GM18870 (cell line): ENCODE data around the gene TBC1D32.
"Not testable (repeated sequence)": the region's sequence is repeated elsewhere in the genome, so short reads cannot be mapped to it uniquely, and the experiment has no call there.

Experiments used
- ATAC-seq: cut with Tn5 transposase; IDR thresholded peaks from one replicate; pipeline ENCODE4 v1.9.1; 2021; ENCODE audit warnings: moderate library complexity; ENCODE audit not compliant: unreplicated experiment

Gene TBC1D32

DNA sequence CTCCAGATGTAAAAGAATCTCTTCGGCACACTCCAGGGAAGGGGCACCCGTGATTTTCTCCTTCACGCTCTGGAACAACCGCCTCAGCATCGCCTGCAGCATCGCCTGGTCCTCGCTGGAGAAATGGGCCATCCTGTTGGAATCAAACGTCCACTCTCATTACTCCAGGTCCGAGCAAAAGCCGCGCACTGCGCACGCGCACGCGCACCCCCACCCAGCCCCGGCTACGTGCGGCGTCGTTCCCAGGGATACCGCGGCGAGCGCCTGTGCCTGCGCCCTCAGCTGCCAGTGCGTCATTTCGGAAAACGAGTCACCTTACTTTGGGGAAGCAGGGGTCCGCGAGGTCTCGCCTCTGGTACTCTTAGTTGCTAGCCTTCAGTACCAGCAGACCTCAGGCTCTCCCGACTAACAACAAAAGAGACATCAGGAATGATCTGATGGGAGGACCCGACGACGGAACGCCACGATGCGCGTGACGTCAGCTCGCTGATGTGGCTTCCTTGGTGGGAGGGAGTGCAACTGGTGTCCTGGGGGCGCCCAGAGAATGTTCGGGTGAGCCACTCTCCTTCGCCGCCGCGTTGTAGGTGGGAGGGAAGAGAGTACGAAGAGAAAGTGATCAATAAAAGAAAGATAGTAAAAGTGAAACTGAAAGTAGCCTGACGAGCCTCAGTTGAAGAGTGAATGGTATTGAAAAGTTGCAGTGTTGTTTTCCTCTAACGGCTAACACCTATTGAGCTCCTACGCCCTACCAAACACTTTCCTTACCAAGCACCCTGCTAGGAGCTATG is at the start of gene TBC1D32:
TBC1D32 (minus strand) TSS at position 182 of the 788 bp plus-strand sequence; CDS start at position 132, 50 bp downstream.
- ATAC-seq: peak; percentile 92

DNA sequence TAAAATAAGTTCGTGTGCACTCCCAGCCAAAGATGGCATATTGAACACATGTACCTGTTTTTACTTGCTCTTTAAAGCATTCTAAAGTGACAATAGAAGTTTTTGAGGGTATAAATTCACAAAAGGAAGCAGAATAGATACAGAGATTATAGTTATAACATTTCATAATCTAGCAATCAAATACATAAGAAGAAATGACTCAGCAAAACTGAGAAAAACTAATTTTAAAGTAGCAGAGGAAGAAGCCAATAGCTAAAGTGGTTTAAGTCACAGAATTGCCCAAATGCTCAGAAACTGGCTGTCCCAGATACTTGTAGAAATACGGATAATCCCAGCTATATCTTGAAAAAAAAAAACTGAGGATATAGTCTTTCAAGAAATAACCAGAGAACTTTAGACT is 49.2 kb upstream of the TBC1D32 start:
- no peak for ATAC-seq

GRCh38 chr6:121382467-121383121 is 48.3 kb upstream of the TBC1D32 start:
- no peak for ATAC-seq

DNA sequence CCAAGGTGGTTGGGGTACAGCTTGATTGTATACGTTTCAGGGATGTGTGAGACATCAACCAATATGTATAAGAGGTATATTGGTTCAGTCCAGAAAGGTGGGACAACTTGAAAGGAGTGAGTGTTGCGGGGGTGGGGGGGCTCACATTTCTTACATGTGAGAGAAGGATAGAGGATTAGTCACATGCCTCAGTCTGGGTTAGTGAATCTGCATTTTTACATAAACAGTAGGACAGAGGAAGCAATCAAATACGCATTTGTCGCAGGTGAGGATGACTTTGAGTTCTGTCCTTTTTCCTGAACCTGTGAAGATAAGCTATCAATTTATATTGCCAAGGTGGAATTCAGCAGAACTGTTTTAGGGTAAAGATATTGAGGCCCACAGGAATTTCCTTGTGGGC is 42.1 kb upstream of the TBC1D32 start:
- ATAC-seq: no peak

- ATAC-seq: not testable (repeated sequence)
Measured at GRCh38 chr6:121374219-121374618, 39.9 kb upstream of the TBC1D32 start.

- ATAC-seq: no peak
Measured at GRCh38 chr6:121365536-121366521, 31.5 kb upstream of the TBC1D32 start.

- ATAC-seq: no peak
Measured at GRCh38 chr6:121356575-121356974, 22.3 kb upstream of the TBC1D32 start.

DNA sequence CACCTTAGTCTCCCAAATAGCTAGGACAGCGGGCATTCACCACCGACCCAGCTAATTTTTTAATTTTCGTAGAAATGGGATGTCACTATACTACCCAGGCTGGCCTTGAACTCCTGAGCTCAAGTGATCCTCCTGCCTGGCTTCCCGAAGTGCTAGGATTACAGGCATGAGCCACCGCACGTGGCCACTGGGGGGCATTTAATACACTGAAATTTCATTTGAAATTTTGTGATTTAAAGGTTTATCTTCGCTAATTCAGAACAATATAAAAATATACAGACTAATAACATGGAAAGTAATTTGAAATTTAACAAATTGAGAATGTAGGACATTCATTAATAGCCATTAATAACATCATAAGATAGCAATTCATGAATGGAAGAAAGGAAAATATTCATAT is 20.5 kb upstream of the TBC1D32 start:
- no peak for ATAC-seq

GRCh38 chr6:121352941-121353340 is 18.7 kb upstream of the TBC1D32 start:
- no peak for ATAC-seq

- ATAC-seq: no peak
Measured at GRCh38 chr6:121351916-121352315, 17.6 kb upstream of the TBC1D32 start.

DNA sequence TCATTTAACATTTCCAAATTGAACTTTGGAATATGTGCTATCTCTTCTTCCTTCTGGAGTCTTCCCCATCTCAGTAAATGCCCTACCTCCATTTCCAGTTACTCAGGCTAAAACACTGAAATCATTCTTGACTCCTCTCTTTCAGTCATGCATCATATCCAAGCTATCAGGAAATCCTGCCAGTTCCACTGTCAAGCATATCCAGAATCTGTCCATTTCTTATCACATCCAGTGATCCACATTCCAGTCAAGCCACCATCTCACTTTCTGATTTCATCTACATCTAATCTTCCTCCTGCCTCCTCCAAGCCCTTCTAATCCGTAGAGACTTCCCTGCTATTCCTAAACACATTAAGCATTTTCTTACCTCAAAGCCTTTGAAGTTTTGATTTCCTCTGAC is 15.3 kb upstream of the TBC1D32 start:
- no peak for ATAC-seq

GRCh38 chr6:121347484-121347883 is 13.2 kb upstream of the TBC1D32 start:
- no peak for ATAC-seq

DNA sequence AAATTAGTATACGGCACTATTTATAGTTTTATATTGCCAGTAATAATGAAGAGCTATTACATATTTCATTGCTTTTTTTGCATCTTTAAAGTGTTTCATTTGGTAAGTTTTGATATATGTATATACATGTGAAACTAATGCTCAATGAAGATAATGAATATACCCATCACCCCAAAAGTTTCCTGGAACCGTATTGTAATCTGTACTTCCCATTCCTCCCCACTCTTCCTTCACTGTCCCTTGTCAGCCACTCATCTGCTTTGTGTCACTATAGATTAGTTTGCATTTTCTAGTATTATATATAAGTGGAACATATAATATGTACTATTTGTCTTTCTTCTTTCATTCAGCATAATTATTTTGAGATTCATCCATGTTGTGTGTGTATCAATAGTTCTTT is 10.3 kb upstream of the TBC1D32 start:
- ATAC-seq: no peak

- ATAC-seq: no peak
Measured at GRCh38 chr6:121339639-121340226, 5.5 kb upstream of the TBC1D32 start.

- no peak for ATAC-seq
Measured at GRCh38 chr6:121338956-121339355, 4.7 kb upstream of the TBC1D32 start.

DNA sequence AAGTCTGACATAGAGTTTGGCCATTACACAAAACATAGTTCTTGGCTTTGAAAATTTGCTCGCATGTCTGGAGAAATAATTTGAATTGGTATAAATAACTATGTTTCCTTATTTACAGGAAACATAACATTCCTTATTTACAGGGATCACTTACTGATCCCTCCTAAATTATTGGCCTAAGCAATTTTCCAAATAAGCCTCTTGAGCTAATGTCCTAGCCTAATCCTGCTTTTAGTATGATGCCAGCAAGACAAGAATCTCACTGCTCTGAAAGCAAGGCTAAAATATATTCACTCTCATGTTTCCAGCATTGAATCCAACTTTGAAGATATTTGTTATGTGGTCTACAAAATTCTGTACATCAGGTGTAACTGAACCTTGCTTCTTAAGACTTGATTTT is 4.1 kb upstream of the TBC1D32 start:
- ATAC-seq: no peak

GRCh38 chr6:121335087-121336008 is 1.1 kb upstream of the TBC1D32 start:
- no peak for ATAC-seq

GRCh38 chr6:121333694-121334093 is 586 bp downstream of the TBC1D32 start:
- not testable (repeated sequence) for ATAC-seq

DNA sequence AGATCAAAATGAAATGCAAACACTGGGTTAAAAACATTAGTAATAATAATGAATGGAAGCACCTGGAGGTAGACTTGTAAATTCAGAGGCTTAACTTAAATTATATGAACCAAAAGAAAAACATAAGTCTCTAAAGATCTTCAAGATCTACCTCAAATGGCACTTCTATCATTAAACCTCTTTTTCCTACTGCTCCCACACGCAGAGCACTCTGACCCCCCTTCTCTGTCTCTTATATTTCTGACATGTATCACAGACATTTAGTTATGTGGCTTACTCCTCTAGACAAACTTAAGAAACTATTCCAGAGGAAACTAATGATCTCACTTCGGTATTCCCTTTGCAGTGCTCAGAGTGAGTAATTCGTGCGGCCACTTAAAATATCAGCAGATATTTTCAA is 1.1 kb downstream of the TBC1D32 start:
- ATAC-seq: no peak

- ATAC-seq: no peak
Measured at GRCh38 chr6:121330516-121330915, 3.8 kb downstream of the TBC1D32 start.
